ENCODE data around the gene FIS1. TPM values are rescaled to one million over a fixed set of nuclear protein-coding genes. Genes with fewer than 3 reads are reported as not detected.

Gene FIS1
- polyA plus RNA-seq, 1 donor (not counting 4 experiments of a cell fraction or from before 2014, with no cell fraction given): 202 TPM

- no peak overlapping the region for H3K9ac ChIP-seq (ENCODE audit: control insufficient read depth, extremely low read depth, insufficient read depth, low read length)
- no peak overlapping the region for H3K4me2 ChIP-seq (ENCODE audit: control insufficient read depth, extremely low read depth, insufficient read depth, low read depth, low read length)
- H3K9me1 ChIP-seq (ENCODE audit: control insufficient read depth, extremely low read depth, insufficient read depth, low read length): no peaks in the 10 kb centered on the region
- no peaks in the 10 kb centered on the region for H3K79me2 ChIP-seq (ENCODE audit: control insufficient read depth, insufficient read depth, low read length)
- TF ChIP-seq CTCF (optimal IDR thresholded peaks at IDR 0.05 in 1 of 3, IDR thresholded peaks at IDR 0.05 in 1 of 3, conservative IDR thresholded peaks at IDR 0.05 in 1 of 3; ENCODE audit: extremely low read depth in 1 of 3, insufficient read depth in 2 of 3, low read length in 3 of 3) (peak; percentile 27 to 47 (median 31)), EZH2 (IDR thresholded peaks at IDR 0.05; ENCODE audit: low read length) (no peak)
- peaks cover 8% of the 10 kb centered on the region for H3K4me1 ChIP-seq (ENCODE audit: control insufficient read depth, extremely low read depth, insufficient read depth, low read length)
- H3K27me3 ChIP-seq (ENCODE audit: control insufficient read depth, extremely low read depth, insufficient read depth, low read length): no peaks in the 10 kb centered on the region
- no peaks in the 10 kb centered on the region for H4K20me1 ChIP-seq (ENCODE audit: control insufficient read depth, extremely low read depth, insufficient read depth, low read length)
- H2AFZ ChIP-seq (ENCODE audit: control insufficient read depth, low read length): no peak overlapping the region
- FAIRE-seq (no peak), DNase-seq (ENCODE audit: low read depth, low spot score) (no peak)
- dilution Hi-C loops (cut with MboI; ENCODE audit: extremely low pct_ligation_motif_present, low sequenced_read_pairs): no loop called here
- H3K4me3 ChIP-seq (ENCODE audit: control insufficient read depth in 2 of 3, extremely low read depth in 1 of 3, insufficient read depth in 2 of 3, low read depth in 1 of 3, low read length in 3 of 3): no peak overlapping the region
- peaks cover 4 to 17% of the 10 kb centered on the region in 2 experiments for H3K36me3 ChIP-seq (ENCODE audit: control insufficient read depth in 2 of 2, extremely low read depth in 1 of 2, insufficient read depth in 2 of 2, low read length in 2 of 2)
- H3K9me3 ChIP-seq (ENCODE audit: control insufficient read depth, low read depth, low read length): no peaks in the 10 kb centered on the region
- no peak overlapping the region for H3K27ac ChIP-seq (ENCODE audit: control insufficient read depth, insufficient read depth, low read length)
Observed at GRCh38 chr7:101235050-101235449, 9.8 kb downstream of the FIS1 start.

- Histone ChIP-seq H3K9me1 (ENCODE audit: control insufficient read depth, extremely low read depth, insufficient read depth, low read length) (no peaks in the 10 kb centered on the region), H3K9ac (ENCODE audit: control insufficient read depth, extremely low read depth, insufficient read depth, low read length) (no peak overlapping the region), H3K4me2 (ENCODE audit: control insufficient read depth, extremely low read depth, insufficient read depth, low read depth, low read length) (no peak overlapping the region), H3K4me1 (ENCODE audit: control insufficient read depth, extremely low read depth, insufficient read depth, low read length) (peaks cover 8% of the 10 kb centered on the region), H3K79me2 (ENCODE audit: control insufficient read depth, insufficient read depth, low read length) (no peaks in the 10 kb centered on the region), H3K27ac (ENCODE audit: control insufficient read depth, insufficient read depth, low read length) (no peak overlapping the region), H3K36me3 (ENCODE audit: control insufficient read depth in 2 of 2, extremely low read depth in 1 of 2, insufficient read depth in 2 of 2, low read length in 2 of 2) (peaks cover 4 to 13% of the 10 kb centered on the region in 2 experiments), H2AFZ (ENCODE audit: control insufficient read depth, low read length) (no peak overlapping the region), H3K27me3 (ENCODE audit: control insufficient read depth, extremely low read depth, insufficient read depth, low read length) (no peaks in the 10 kb centered on the region), H3K9me3 (ENCODE audit: control insufficient read depth, low read depth, low read length) (no peaks in the 10 kb centered on the region), H4K20me1 (ENCODE audit: control insufficient read depth, extremely low read depth, insufficient read depth, low read length) (no peaks in the 10 kb centered on the region), H3K4me3 (ENCODE audit: control insufficient read depth in 2 of 3, extremely low read depth in 1 of 3, insufficient read depth in 2 of 3, low read depth in 1 of 3, low read length in 3 of 3) (no peak overlapping the region)
- dilution Hi-C loops (cut with MboI; ENCODE audit: extremely low pct_ligation_motif_present, low sequenced_read_pairs): no loop called here
- FAIRE-seq (no peak), DNase-seq (ENCODE audit: low read depth, low spot score) (no peak)
- TF ChIP-seq CTCF (optimal IDR thresholded peaks at IDR 0.05 in 1 of 3, IDR thresholded peaks at IDR 0.05 in 1 of 3, conservative IDR thresholded peaks at IDR 0.05 in 1 of 3; ENCODE audit: extremely low read depth in 1 of 3, insufficient read depth in 2 of 3, low read length in 3 of 3) (no peak), EZH2 (IDR thresholded peaks at IDR 0.05; ENCODE audit: low read length) (no peak)
Observed at GRCh38 chr7:101234636-101235035, 10.2 kb downstream of the FIS1 start.
